ENCODE results near the gene HDAC4.

GRCh38 chr2:239154971-239155805 is 245.6 kb downstream of the HDAC4 start:
- TF ChIP-seq CTCF (optimal IDR thresholded peaks at IDR 0.05 in 1 of 3, IDR thresholded peaks at IDR 0.05 in 1 of 3, conservative IDR thresholded peaks at IDR 0.05 in 1 of 3; ENCODE audit: extremely low read depth in 1 of 3, insufficient read depth in 2 of 3, low read length in 3 of 3): no peak
- TF ChIP-seq EZH2 (IDR thresholded peaks at IDR 0.05; ENCODE audit: low read length): no peak
